ENCODE results near the gene ERVK3-1.
"Not testable (repeated sequence)": the region's sequence is repeated elsewhere in the genome, so short reads cannot be mapped to it uniquely, and the experiment has no call there.

The ERVK3-1 gene

GRCh38 chr19:58305932-58306323, 751 bp downstream of the ERVK3-1 start:
- no peak for DNase-seq

- DNase-seq = no peak
Measured at GRCh38 chr19:58307736-58308135, 2.6 kb downstream of the ERVK3-1 start.

GRCh38 chr19:58310685-58311084, 5.5 kb downstream of the ERVK3-1 start:
- DNase-seq = not testable (repeated sequence)

- no peak for DNase-seq
Measured at GRCh38 chr19:58311345-58311865, 6.2 kb downstream of the ERVK3-1 start.

DNA sequence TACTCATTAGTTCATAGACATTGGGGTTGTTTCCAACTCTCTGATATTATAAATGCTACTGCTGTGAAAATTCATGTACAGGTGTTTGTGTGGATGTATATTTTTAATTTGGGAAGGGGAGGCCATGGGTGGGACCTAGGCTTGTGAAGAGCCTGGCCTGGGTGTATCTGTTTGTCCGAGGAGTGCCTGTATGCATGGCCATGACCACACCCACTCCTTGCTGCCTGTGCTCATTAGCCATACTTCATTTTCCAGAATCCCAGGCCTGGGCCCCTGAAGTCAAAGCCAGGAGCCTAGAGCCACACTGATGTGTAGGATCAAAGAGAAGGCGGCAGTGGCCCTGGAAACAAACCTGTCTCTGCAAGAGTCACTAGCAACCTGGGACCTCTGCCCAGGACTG, 10.4 kb downstream of the ERVK3-1 start:
- DNase-seq = no peak

DNA sequence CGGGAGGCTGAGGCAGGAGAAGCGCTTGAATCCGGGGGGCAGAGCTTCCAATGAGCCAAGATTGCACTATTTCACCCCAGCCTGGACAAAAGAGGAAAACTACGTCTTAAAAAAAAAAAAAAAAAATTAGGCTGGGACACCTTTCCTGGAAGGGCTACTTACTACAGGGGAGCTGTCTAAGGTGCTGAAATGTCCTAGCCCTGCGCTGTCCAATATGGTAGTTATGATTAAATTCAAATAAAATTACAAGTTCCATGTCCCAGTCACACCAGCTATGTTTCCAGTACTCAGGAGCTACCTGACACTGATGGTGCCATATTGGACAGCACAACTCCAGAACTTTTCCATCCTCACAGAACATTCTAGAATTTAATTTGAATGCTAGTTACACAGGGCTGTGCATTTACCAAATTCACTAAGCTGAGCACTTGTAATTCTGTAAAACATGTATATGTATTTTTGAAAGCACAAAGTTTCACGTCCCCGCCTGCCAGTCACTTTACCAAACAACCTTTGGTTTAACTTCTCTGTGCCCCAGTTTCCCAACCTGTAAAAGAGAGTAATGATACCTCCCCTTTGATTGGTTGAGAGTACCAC, 12.4 kb downstream of the ERVK3-1 start:
- no peak for DNase-seq

- DNase-seq = no peak
Measured at GRCh38 chr19:58318297-58318696, 13.1 kb downstream of the ERVK3-1 start.

DNA sequence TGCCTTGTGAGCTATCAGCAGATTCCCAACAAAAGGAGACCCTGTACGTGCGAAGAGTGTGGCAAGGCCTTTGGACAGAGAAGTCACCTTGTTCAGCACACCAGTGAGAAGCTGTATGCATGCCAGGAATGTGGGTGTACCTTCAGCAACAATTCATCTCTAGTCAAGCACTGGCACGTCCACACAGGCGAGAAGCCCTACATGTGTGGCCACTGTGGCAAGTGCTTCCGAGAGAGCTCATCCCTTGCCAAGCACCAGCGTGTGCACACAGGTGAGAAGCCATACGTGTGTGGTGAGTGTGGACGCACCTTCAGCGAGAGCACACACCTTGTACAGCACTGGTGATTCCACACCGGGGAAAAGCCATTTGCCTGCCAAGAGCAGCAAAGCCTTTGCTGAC, 14.1 kb downstream of the ERVK3-1 start:
- no peak for DNase-seq

DNA sequence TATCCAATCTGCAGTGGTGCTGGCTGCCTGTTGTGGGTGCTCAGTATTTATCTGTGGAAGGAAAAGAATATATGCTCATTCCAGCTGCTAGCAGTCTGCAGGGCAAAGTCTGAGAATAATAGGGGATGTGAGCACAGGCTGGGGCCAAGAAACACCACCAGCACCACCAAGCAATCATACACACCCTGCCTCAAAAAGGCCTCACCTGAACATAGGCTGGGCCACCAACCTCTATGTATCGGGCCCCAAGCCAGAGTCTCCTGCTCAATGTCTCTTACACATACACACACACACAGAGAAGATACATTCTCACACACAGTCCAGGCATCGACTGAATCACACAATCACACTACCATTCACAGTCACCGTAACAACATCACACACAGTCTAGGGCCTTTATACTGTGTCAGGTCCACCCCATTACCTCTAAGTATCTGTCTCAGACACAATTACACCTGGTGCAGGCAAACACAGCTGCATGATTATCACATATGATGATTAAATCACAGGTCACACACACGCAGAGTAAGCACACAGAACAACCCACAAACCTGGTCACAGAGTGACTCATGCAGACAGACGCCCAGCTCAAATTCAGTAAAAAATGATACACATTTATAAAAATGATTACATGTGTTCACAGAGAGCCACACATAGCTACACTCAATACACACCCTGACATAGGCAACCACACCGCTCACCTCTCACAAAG, 20.3 kb downstream of the ERVK3-1 start:
- no peak for DNase-seq

GRCh38 chr19:58326501-58326913, 21.3 kb downstream of the ERVK3-1 start:
- no peak for DNase-seq

GRCh38 chr19:58326914-58327726, 21.9 kb downstream of the ERVK3-1 start, which contains the start of gene ZSCAN22:
Gene ZSCAN22 (plus strand): TSS chr19:58326994. CDS start chr19:58334803, 7,809 bp downstream.
- DNase-seq = peak; percentile 87

DNA sequence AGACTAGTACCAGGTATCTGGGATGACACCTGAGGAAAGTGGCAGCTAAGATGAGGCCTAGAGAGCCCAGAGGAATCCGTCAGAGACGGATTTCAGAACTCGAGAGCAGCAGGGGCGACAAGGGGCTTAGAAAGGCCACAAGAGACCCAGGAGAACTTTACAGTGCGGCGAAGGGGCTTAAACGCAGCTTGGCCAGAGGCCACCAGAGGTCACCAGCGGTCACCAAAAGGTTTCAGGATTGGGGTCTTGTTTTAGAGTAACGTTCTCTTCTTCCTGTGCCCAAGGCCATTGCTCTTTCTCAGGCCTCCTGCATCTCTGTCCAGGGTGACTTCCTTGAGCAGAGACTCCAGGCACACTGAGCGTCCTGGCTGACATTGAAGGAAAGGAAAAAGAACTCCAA, 23.8 kb downstream of the ERVK3-1 start:
- DNase-seq = no peak

DNA sequence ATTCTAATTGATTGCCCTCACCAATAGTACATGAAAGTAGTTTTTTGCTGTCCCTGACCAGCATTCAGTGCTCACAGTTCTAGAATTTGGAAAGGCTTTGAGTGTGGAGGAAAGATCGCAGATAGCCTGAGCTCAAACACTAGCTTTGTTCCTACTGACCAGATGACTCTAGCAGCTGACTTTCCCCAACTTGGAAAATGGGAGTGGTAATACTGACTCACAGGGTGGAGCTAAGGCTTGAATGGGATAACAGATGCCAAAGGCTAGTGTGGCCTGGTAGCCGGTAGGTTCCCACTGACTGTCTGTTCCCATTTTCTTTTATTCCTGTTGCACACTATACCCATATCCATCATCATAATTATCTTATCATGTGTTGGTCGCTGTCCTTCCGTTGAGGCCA, 25.3 kb downstream of the ERVK3-1 start:
- no peak for DNase-seq

DNA sequence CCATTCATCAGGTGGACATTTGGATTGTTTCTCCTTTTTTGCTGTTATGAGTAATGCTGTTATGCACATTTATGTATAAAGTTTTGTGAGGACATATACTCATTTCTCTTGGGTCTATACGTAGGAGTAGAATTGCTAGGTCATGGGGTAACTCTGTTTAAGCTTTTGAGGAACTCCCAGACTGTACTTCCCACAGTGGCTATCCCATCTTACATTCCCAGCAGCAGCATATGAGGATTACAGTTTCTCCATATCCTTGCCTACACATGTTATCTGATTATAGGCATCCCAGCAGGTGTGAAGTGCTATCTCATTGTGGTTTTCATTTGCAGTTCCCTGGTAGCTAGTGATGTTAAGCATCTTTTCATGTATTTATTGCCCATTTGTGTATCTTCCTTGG, 27.5 kb downstream of the ERVK3-1 start:
- no peak for DNase-seq

DNA sequence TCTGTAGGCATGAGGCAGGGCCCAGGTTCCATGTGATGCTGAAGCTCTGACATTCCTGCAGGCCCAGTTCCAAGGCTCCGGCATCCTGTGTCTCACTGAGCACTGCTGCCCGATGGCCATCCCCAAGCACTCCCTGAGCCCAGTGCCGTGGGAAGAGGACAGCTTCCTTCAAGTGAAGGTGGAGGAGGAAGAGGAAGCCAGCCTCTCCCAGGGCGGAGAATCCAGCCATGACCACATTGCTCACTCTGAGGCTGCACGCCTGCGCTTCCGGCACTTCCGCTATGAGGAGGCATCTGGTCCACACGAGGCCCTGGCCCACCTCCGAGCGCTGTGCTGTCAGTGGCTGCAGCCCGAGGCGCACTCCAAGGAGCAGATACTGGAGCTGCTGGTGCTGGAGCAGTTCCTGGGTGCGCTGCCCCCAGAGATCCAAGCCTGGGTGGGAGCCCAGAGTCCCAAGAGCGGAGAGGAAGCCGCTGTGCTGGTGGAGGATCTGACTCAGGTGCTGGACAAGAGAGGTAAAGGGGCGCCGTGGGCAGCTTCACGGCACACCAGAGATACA, 29.6 kb downstream of the ERVK3-1 start:
- DNase-seq = no peak

DNA sequence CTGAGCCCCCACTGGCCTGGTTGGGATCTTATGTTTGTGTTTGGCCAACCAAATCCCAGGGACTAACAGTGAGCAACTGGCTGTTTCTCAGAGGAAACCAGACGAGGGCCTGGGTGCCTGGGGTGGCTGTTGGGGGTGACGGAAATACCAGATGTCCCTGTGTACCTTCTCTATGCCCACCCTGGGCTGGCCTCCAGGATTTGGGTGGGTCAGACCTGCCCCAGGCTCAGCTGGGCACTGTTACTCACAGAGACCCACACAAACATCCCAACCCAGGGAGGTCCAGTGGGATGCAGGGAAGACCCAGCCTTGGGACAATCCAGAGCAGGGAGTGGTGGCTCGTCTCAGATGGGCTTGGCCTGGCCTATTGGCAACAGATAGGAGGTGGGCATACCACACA, 30.5 kb downstream of the ERVK3-1 start:
- DNase-seq = no peak

DNA sequence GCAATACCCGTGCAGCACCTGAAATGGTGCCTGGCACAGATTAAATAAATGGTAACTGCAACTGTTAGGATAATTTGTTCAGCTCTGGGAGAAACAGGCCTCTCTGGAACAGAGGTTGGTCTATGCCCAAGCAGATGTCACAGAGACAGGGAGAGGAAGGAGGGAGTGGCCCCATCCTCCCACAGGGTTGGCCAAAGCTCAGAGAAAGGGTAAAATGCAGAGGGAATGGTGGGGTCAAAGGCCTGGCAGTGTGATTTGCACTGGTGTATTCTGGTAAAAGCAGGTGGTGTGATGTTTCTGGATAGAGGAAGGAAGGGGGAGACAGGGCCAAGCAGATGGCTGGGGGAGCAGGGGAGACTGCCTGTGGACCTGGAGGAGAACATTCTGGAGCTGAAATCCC, 31.0 kb downstream of the ERVK3-1 start:
- no peak for DNase-seq

- no peak for DNase-seq
Measured at GRCh38 chr19:58336820-58337219, 31.6 kb downstream of the ERVK3-1 start.

DNA sequence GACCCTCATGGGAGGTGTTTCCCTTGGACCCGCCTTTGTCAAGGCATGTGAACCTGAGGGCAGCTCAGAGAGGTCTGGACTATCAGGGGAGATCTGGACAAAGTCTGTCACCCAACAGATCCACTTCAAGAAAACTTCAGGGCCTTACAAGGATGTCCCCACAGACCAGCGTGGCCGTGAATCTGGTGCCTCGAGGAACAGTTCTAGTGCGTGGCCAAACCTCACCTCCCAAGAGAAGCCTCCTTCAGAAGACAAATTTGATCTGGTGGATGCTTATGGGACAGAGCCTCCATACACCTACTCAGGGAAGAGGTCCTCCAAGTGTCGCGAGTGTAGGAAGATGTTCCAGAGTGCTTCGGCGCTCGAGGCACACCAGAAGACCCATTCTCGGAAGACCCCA, 33.2 kb downstream of the ERVK3-1 start:
- no peak for DNase-seq

- DNase-seq = no peak
Measured at GRCh38 chr19:58338825-58339558, 33.8 kb downstream of the ERVK3-1 start.

DNA sequence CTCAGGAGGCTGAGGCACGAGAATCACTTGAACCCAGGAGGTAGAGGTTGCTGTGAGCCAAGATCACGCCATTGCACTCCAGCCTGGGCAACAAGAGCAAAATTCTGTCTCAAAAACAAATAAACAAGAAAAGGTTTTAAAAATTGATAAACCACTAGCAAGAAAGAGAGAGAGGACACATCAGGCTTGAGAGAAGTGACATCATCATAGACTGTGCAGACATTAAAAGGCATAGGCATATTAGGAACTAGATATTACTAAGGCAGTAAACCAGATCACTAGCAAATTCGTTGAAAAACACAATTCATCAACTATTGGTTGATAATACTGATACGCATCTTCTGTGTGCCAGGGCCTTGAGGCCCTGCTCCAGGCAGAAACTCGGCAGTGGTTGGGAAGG, 40.4 kb downstream of the ERVK3-1 start:
- DNase-seq = no peak

Measured in activated CD4-positive, alpha-beta T cell treated with anti-CD3 and anti-CD28 coated beads, Interleukin-2, amount 50 U/mL, for 1 hour (primary cell).